Fibroblast of skin of left biceps (primary cell): ENCODE data around the gene NME7.

ENCODE experiments used
- DNase-seq, 2 experiments: peaks; one replicate each; pipeline ENCODE4 v3.0.0-alpha.2; 2013; ENCODE audit warnings: low read depth in 2 of 2

NME7 gene

GRCh38 chr1:169106921-169107602 lies 260.5 kb downstream of the NME7 start:
- DNase-seq, result no peak

- DNase-seq, result peak; percentile 38 to 43
Observed at GRCh38 chr1:169106095-169106920, 261.3 kb downstream of the NME7 start, which contains the start of gene ATP1B1. Gene ATP1B1 (plus strand): TSS chr1:169106690. CDS start chr1:169106830, 140 bp downstream.

GRCh38 chr1:169105434-169106094 lies 262.0 kb downstream of the NME7 start:
- no peak for DNase-seq

- no peak for DNase-seq
Observed at GRCh38 chr1:169105087-169105433, 262.5 kb downstream of the NME7 start.

- DNase-seq, result no peak
Observed at GRCh38 chr1:169103480-169103893, 264.1 kb downstream of the NME7 start.

GRCh38 chr1:169103002-169103401 lies 264.6 kb downstream of the NME7 start:
- no peak for DNase-seq

- DNase-seq, result peak; percentile 55 to 56
Observed at GRCh38 chr1:169102567-169102966, 265.0 kb downstream of the NME7 start.

GRCh38 chr1:169100651-169101088 lies 266.9 kb downstream of the NME7 start:
- no peak for DNase-seq

- no peak for DNase-seq
Observed at GRCh38 chr1:169100208-169100607, 267.4 kb downstream of the NME7 start.

- DNase-seq, result no peak
Observed at GRCh38 chr1:169099561-169099960, 268.0 kb downstream of the NME7 start.

GRCh38 chr1:169098380-169098779 lies 269.2 kb downstream of the NME7 start:
- DNase-seq, result no peak

GRCh38 chr1:169094897-169095569 lies 272.6 kb downstream of the NME7 start:
- no peak for DNase-seq

- no peak for DNase-seq
Observed at GRCh38 chr1:169092399-169092798, 275.2 kb downstream of the NME7 start.

- no peak for DNase-seq
Observed at GRCh38 chr1:169091480-169091941, 276.1 kb downstream of the NME7 start.

GRCh38 chr1:169090900-169091311 lies 276.7 kb downstream of the NME7 start:
- DNase-seq, result no peak

GRCh38 chr1:169090308-169090899 lies 277.2 kb downstream of the NME7 start:
- DNase-seq, result no peak

GRCh38 chr1:169089776-169090175 lies 277.8 kb downstream of the NME7 start:
- DNase-seq, result no peak

- DNase-seq, result no peak
Observed at GRCh38 chr1:169087876-169088275, 279.7 kb downstream of the NME7 start.

GRCh38 chr1:169086603-169087455 lies 280.8 kb downstream of the NME7 start:
- DNase-seq, result no peak

GRCh38 chr1:169085911-169086310 lies 281.7 kb downstream of the NME7 start:
- DNase-seq, result no peak
